HEK293 (cell line): ENCODE measurements around the gene SLC1A1.
"Not testable (repeated sequence)": the region's sequence is repeated elsewhere in the genome, so short reads cannot be mapped to it uniquely, and the experiment has no call there.

Experiments used
- CTCF ChIA-PET: fragments of 350-600 bp; formaldehyde crosslinking; extraction: SDS; loops from one replicate; lab custom pipeline; 2021; ENCODE audit warnings: antibody characterized with exemption; lab: Yijun Ruan, JAX
- POLR2A ChIA-PET: fragments of 300-600 bp; formaldehyde crosslinking; extraction: SDS; loops from one replicate; lab custom pipeline; 2020; ENCODE audit warnings: antibody characterized with exemption, inconsistent platforms; lab: Yijun Ruan, JAX
- H3K27ac ChIP-seq: fragments of 200-500 bp; sonication (Bioruptor generic); 2 replicates; pipeline ENCODE4 v1.5.1; 2014; ENCODE audit warnings: low read depth, low read length, control low read depth, inconsistent platforms; ENCODE audit errors: extremely low read depth
- H3K36me3 ChIP-seq, 2 experiments: fragments of 200-500 bp in 1 of 2; sonication (Bioruptor generic) in 1 of 2; 1 replicate in 1 of 2; 2 replicates in 1 of 2; pipeline ENCODE4 v1.5.1; 2014 to 2017; ENCODE audit warnings: inconsistent platforms in 2 of 2, low read length in 2 of 2; ENCODE audit not compliant: control insufficient read depth in 2 of 2, insufficient read depth in 1 of 2
- H3K4me1 ChIP-seq: fragments of 200-500 bp; sonication (Bioruptor generic); 2 replicates; pipeline ENCODE4 v1.5.1; 2014; ENCODE audit warnings: mild to moderate bottlenecking, low read length, inconsistent platforms; ENCODE audit not compliant: control insufficient read depth, insufficient read depth
- H3K4me3 ChIP-seq: 2 replicates; pipeline ENCODE4 v1.5.1; 2011; ENCODE audit warnings: low read depth, mild to moderate bottlenecking, control low read depth, low read length, moderate library complexity
- H3K9me3 ChIP-seq: fragments of 200-500 bp; sonication (Bioruptor generic); 2 replicates; pipeline ENCODE4 v1.5.1; 2014; ENCODE audit warnings: low read depth, low read length, inconsistent platforms; ENCODE audit not compliant: control insufficient read depth, insufficient read depth
- AEBP2 ChIP-seq: fragments of 450-650 bp; formaldehyde crosslinking; IDR thresholded peaks from 2 replicates; pipeline ENCODE4 v1.5.1; 2016; ENCODE audit warnings: missing biosample characterization, missing genetic modification characterization, borderline replicate concordance
- ATF2 ChIP-seq: fragments of 450-650 bp; formaldehyde crosslinking; IDR thresholded peaks from 2 replicates; pipeline ENCODE4 v1.5.1; 2016; ENCODE audit warnings: missing biosample characterization, missing genetic modification characterization, low read depth
- GFI1B ChIP-seq: fragments of 450-650 bp; formaldehyde crosslinking; IDR thresholded peaks from 2 replicates; pipeline ENCODE4 v1.5.1; 2016; ENCODE audit warnings: missing biosample characterization, missing genetic modification characterization
- HOXD13 ChIP-seq: sonication (generic); formaldehyde crosslinking; IDR thresholded peaks from 2 replicates; pipeline ENCODE4 v1.8.0; 2022; ENCODE audit warnings: missing genetic modification reagents, borderline replicate concordance
- SALL2 ChIP-seq: fragments of 450-650 bp; formaldehyde crosslinking; IDR thresholded peaks from 2 replicates; pipeline ENCODE4 v1.5.0; 2017; ENCODE audit warnings: missing biosample characterization, mild to moderate bottlenecking, missing genetic modification characterization, borderline replicate concordance
- ZBTB8A ChIP-seq: fragments of 450-650 bp; formaldehyde crosslinking; IDR thresholded peaks from 2 replicates; pipeline ENCODE4 v1.5.1; 2016; ENCODE audit warnings: missing biosample characterization, missing genetic modification characterization
- ZNF157 ChIP-seq: fragments of 450-650 bp; formaldehyde crosslinking; IDR thresholded peaks from 2 replicates; pipeline ENCODE4 v1.5.1; 2016; ENCODE audit warnings: missing biosample characterization, missing genetic modification characterization
- ZNF184 ChIP-seq: fragments of 450-650 bp; IDR thresholded peaks from 2 replicates; pipeline ENCODE4 v1.5.1; 2018; ENCODE audit warnings: missing biosample characterization, mild to moderate bottlenecking, missing genetic modification characterization
- ZNF19 ChIP-seq: fragments of 450-650 bp; formaldehyde crosslinking; IDR thresholded peaks from 2 replicates; pipeline ENCODE4; 2016; ENCODE audit warnings: missing biosample characterization, missing genetic modification characterization, low read depth
- ZNF335 ChIP-seq: fragments of 450-650 bp; formaldehyde crosslinking; conservative IDR thresholded peaks from 2 replicates; pipeline ENCODE4 v1.5.1; 2016; ENCODE audit warnings: missing biosample characterization, missing genetic modification characterization
- ZNF37A ChIP-seq: fragments of 450-650 bp; IDR thresholded peaks from 2 replicates; pipeline ENCODE4 v1.5.1; 2018; ENCODE audit warnings: missing biosample characterization, missing genetic modification characterization
- ZNF529 ChIP-seq: fragments of 450-650 bp; formaldehyde crosslinking; IDR thresholded peaks from 2 replicates; pipeline ENCODE4 v1.5.1; 2017; ENCODE audit warnings: missing genetic modification characterization, missing biosample characterization; ENCODE audit not compliant: insufficient replicate concordance
- ZNF548 ChIP-seq: fragments of 450-650 bp; formaldehyde crosslinking; IDR thresholded peaks from 2 replicates; pipeline ENCODE4 v1.5.1; 2016; ENCODE audit warnings: missing biosample characterization, missing genetic modification characterization
- ZNF610 ChIP-seq: fragments of 450-650 bp; formaldehyde crosslinking; IDR thresholded peaks from 2 replicates; pipeline ENCODE4 v1.5.1; 2016; ENCODE audit warnings: missing biosample characterization, missing genetic modification characterization, borderline replicate concordance
- ZNF629 ChIP-seq: fragments of 450-650 bp; formaldehyde crosslinking; IDR thresholded peaks from 2 replicates; pipeline ENCODE4 v1.5.1; 2017; ENCODE audit warnings: missing biosample characterization, missing genetic modification characterization
- ZNF660 ChIP-seq: fragments of 450-650 bp; IDR thresholded peaks from 2 replicates; pipeline ENCODE4 v1.5.1; 2018; ENCODE audit warnings: missing biosample characterization, mild to moderate bottlenecking, missing genetic modification characterization
- ZNF692 ChIP-seq: fragments of 450-650 bp; formaldehyde crosslinking; IDR thresholded peaks from 2 replicates; pipeline ENCODE4 v1.5.1; 2016; ENCODE audit warnings: missing biosample characterization, missing genetic modification characterization
- ZNF76 ChIP-seq: fragments of 450-650 bp; formaldehyde crosslinking; IDR thresholded peaks from 2 replicates; pipeline ENCODE4; 2016; ENCODE audit warnings: low read depth, missing biosample characterization, missing genetic modification characterization, borderline replicate concordance
- ZNF768 ChIP-seq: fragments of 450-650 bp; formaldehyde crosslinking; IDR thresholded peaks from 2 replicates; pipeline ENCODE4 v1.5.1; 2018; ENCODE audit warnings: missing biosample characterization, mild to moderate bottlenecking, missing genetic modification characterization

The SLC1A1 gene

GRCh38 chr9:4530375-4530774 lies 40.1 kb downstream of the SLC1A1 start:
- ChIA-PET CTCF (no interaction called here), POLR2A (no interaction called here)
- H3K27ac ChIP-seq, result no peak overlapping the region

GRCh38 chr9:4530831-4531230 lies 40.6 kb downstream of the SLC1A1 start:
- POLR2A ChIA-PET, H3K4me3 ChIP-seq, H3K36me3 ChIP-seq, H3K27ac ChIP-seq, H3K4me1 ChIP-seq, H3K9me3 ChIP-seq: not testable (repeated sequence)
- CTCF ChIA-PET, result interaction anchor here (0.5 to 0.6 kb wide), 2 partner anchors 63 to 924 kb away, joined by 3 to 6 read pairs; no protein-coding TSS in a partner anchor

More at GRCh38 chr9:4530375-4530774, 40.1 kb downstream of the SLC1A1 start:
- no peaks in the 10 kb centered on the region for H3K36me3 ChIP-seq
- no peak overlapping the region for H3K4me3 ChIP-seq
- TF ChIP-seq ZNF660 (tag by site-specific recombination) (no peak), ZNF335 (tag by site-specific recombination) (no peak), HOXD13 (no peak), ZNF19 (tag by site-specific recombination) (no peak), ZNF37A (no peak), ZNF768 (tag by site-specific recombination) (no peak), SALL2 (tag by site-specific recombination) (no peak), ZNF610 (tag by site-specific recombination) (no peak), ZNF157 (tag by site-specific recombination) (no peak), ZNF184 (tag by site-specific recombination) (no peak), ZBTB8A (no peak), GFI1B (tag by site-specific recombination) (no peak), ZNF548 (tag by site-specific recombination) (no peak), ZNF629 (tag by site-specific recombination) (no peak), ZNF529 (no peak), ZNF76 (tag by site-specific recombination) (no peak), ATF2 (no peak), ZNF692 (tag by site-specific recombination) (no peak), AEBP2 (no peak)
- no peaks in the 10 kb centered on the region for H3K4me1 ChIP-seq
- H3K9me3 ChIP-seq, result no peaks in the 10 kb centered on the region

GRCh38 chr9:4531355-4531754 lies 41.1 kb downstream of the SLC1A1 start:
- CTCF ChIA-PET, result interaction anchor here (0.5 to 0.6 kb wide), 2 partner anchors 63 to 923 kb away, joined by 3 to 6 read pairs; no protein-coding TSS in a partner anchor
- H3K4me3 ChIP-seq, H3K4me1 ChIP-seq, H3K36me3 ChIP-seq, H3K9me3 ChIP-seq, POLR2A ChIA-PET, H3K27ac ChIP-seq: not testable (repeated sequence)

DNA sequence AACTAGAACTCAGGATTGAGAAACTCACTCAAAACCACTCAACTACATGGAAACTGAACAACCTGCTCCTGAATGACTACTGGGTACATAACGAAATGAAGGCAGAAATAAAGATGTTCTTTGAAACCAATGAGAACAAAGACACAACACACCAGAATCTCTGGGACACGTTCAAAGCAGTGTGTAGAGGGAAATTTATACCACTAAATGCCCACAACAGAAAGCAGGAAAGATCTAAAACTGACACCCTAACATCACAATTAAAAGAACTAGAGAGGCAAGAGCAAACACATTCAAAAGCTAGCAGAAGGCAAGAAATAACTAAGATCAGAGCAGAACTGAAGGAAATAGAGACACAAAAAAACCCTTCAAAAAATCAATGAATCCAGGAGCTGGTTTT lies 43.6 kb downstream of the SLC1A1 start:
- POLR2A ChIA-PET, H3K4me3 ChIP-seq, H3K36me3 ChIP-seq, H3K9me3 ChIP-seq, H3K4me1 ChIP-seq, CTCF ChIA-PET, H3K27ac ChIP-seq: not testable (repeated sequence)

DNA sequence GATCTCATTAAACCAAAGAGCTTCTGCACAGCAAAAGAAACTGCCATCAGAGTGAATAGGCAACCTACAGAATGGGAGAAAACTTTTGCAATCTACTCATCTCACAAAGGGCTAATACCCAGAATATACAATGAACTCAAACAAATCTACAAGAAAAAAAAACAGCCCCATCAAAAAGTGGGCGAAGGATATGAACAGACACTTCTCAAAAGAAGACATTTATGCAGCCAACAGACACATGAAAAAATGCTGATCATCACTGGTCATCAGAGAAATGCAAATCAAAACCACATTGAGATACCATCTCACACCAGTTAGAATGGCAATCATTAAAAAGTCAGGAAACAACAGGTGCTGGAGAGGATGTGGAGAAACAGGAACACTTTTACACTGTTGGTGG lies 45.9 kb downstream of the SLC1A1 start:
- H3K27ac ChIP-seq, H3K9me3 ChIP-seq, H3K4me3 ChIP-seq, H3K4me1 ChIP-seq, H3K36me3 ChIP-seq, CTCF ChIA-PET, POLR2A ChIA-PET: not testable (repeated sequence)
